ENCODE results near the gene PIRT. TPM values are rescaled to one million over a fixed set of nuclear protein-coding genes. Genes with fewer than 3 reads are reported as not detected.

The PIRT gene
- total and polyA plus RNA-seq, 2 donors (not counting 1 experiment from before 2014, with no cell fraction given): not detected

DNA sequence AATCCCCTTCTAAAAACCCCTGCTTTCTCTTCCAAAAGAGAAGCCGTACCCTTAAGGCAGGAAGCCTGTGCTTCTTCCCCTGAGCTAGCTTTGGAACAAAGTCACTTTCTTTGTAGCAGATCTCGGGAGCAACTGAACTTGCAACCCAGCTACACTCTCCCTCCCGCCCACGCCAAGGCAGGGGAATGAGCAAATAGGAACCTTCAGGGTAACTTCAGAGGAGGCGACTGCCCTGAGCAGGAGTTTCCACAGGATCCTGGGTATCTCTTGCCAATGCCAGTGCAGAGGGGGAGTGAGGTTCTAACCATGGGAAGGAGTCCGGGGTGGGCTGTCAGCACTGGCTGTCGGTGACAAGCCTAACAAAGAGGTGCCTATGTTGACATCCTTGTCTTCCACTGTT lies 5.9 kb upstream of the PIRT start:
- Histone ChIP-seq H3K36me3 (replicated peaks in 1 of 2; ENCODE audit: control extremely low read depth in 1 of 2, control insufficient read depth in 1 of 2, extremely low read depth in 1 of 2, insufficient read depth in 2 of 2, low read length in 1 of 2) (no peaks in the 10 kb centered on the region), H3K9me3 (ENCODE audit: control extremely low read depth in 1 of 3, control insufficient read depth in 2 of 3, insufficient read depth in 1 of 3, low read length in 2 of 3) (no peaks in the 10 kb centered on the region), H2AFZ (ENCODE audit: insufficient read depth, low read depth, low read length, poor library complexity, severe bottlenecking) (no peak overlapping the region), H3K9ac (ENCODE audit: low read length) (no peak overlapping the region), H3K4me1 (ENCODE audit: control insufficient read depth in 2 of 2, insufficient read depth in 2 of 2, low read length in 2 of 2) (peaks cover 6 to 7% of the 10 kb centered on the region in 2 donors), H3K27ac (ENCODE audit: low read length in 2 of 2) (no peak overlapping the region), H3K27me3 (replicated peaks in 1 of 4; ENCODE audit: control extremely low read depth in 1 of 4, control insufficient read depth in 3 of 4, insufficient read depth in 4 of 4, low read length in 3 of 4) (peaks cover 0 to 14% (median 0%) of the 10 kb centered on the region in 4 experiments), H3K79me2 (ENCODE audit: control insufficient read depth, insufficient read depth, low read length) (no peaks in the 10 kb centered on the region), H3K4me2 (replicated peaks; ENCODE audit: low read depth, low read length, poor library complexity, severe bottlenecking) (no peak overlapping the region), H3K4me3 (ENCODE audit: control extremely low read depth in 1 of 5, extremely low read depth in 1 of 5, insufficient read depth in 1 of 5, low read depth in 2 of 5, low read length in 4 of 5) (no peak overlapping the region), H4K20me1 (ENCODE audit: control insufficient read depth, insufficient read depth, low read length, poor library complexity, severe bottlenecking) (no peaks in the 10 kb centered on the region)
- H3K4me1 Mint-ChIP-seq: peaks cover 8% of the 10 kb centered on the region
- no peak for DNase-seq
- TF ChIP-seq, protein P1, sequence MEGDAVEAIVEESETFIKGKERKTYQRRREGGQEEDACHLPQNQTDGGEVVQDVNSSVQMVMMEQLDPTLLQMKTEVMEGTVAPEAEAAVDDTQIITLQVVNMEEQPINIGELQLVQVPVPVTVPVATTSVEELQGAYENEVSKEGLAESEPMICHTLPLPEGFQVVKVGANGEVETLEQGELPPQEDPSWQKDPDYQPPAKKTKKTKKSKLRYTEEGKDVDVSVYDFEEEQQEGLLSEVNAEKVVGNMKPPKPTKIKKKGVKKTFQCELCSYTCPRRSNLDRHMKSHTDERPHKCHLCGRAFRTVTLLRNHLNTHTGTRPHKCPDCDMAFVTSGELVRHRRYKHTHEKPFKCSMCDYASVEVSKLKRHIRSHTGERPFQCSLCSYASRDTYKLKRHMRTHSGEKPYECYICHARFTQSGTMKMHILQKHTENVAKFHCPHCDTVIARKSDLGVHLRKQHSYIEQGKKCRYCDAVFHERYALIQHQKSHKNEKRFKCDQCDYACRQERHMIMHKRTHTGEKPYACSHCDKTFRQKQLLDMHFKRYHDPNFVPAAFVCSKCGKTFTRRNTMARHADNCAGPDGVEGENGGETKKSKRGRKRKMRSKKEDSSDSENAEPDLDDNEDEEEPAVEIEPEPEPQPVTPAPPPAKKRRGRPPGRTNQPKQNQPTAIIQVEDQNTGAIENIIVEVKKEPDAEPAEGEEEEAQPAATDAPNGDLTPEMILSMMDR (IDR thresholded peaks at IDR 0.05): no peak
- TF ChIP-seq EZH2 (IDR thresholded peaks at IDR 0.05; ENCODE audit: borderline replicate concordance, insufficient read depth, low read depth, low read length, poor library complexity, severe bottlenecking): no peak
- no peak overlapping the region for H3K27ac Mint-ChIP-seq
- H3K4me3 Mint-ChIP-seq: peak overlapping the region; percentile 49
- H3K27me3 Mint-ChIP-seq: peaks cover 11% of the 10 kb centered on the region
- no peak for ATAC-seq (ENCODE audit: low read depth)
- ChIA-PET POLR2A (no interaction called here), CTCF (interaction anchor here (1.1 to 4.9 kb wide), 10 partner anchors 7 to 919 kb away, joined by 3 to 100 read pairs (median 4); no protein-coding TSS in a partner anchor)
- intact Hi-C loops (cut with micrococcal nuclease): no loop called here
- WGBS (ENCODE audit: insufficient coverage): 89% methylated on average over 5 of the region's 7 CpGs
- H3K9me3 Mint-ChIP-seq (ENCODE audit: insufficient read depth): no peaks in the 10 kb centered on the region

DNA sequence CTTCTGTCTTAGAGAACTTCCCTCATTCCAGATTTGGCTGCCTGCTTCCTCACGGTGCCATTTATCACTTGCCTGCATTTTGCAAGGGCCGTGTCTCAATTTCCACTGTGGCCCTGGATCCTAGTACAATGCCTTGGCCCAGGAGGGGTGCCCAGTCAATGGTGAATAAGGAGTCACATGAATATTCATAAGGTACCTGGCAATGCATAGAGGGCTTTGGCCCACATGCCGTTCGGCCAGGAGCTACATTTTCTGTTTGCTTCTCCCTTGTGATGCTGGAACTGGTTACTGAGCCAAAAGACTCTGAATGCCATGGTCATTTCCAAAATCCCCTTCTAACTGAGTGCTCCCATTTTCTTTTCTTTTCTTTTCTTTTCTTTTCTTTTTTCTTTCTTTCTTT lies 4.8 kb upstream of the PIRT start:
- no peaks in the 10 kb centered on the region for H3K9me3 ChIP-seq (ENCODE audit: control extremely low read depth in 1 of 3, control insufficient read depth in 2 of 3, insufficient read depth in 1 of 3, low read length in 2 of 3)
- CTCF ChIA-PET: interaction anchor here (3.7 to 4.9 kb wide), 2 partner anchors 197 to 212 kb away, joined by 48 to 100 read pairs; no protein-coding TSS in a partner anchor

More for the DNA sequence above, 4.8 kb upstream of the PIRT start:
- H3K79me2 ChIP-seq (ENCODE audit: control insufficient read depth, insufficient read depth, low read length): no peaks in the 10 kb centered on the region
- H3K4me2 ChIP-seq (replicated peaks; ENCODE audit: low read depth, low read length, poor library complexity, severe bottlenecking): no peak overlapping the region
- H2AFZ ChIP-seq (ENCODE audit: insufficient read depth, low read depth, low read length, poor library complexity, severe bottlenecking): no peak overlapping the region
- no peak overlapping the region for H3K27ac ChIP-seq (ENCODE audit: low read length in 2 of 2)
- H3K36me3 ChIP-seq (replicated peaks in 1 of 2; ENCODE audit: control extremely low read depth in 1 of 2, control insufficient read depth in 1 of 2, extremely low read depth in 1 of 2, insufficient read depth in 2 of 2, low read length in 1 of 2): no peaks in the 10 kb centered on the region
- no peak for DNase-seq
- peaks cover 11% of the 10 kb centered on the region for H3K27me3 Mint-ChIP-seq
- H3K4me3 ChIP-seq (ENCODE audit: control extremely low read depth in 1 of 5, extremely low read depth in 1 of 5, insufficient read depth in 1 of 5, low read depth in 2 of 5, low read length in 4 of 5): no peak overlapping the region
- intact Hi-C loops (cut with micrococcal nuclease): no loop called here
- H3K9me3 Mint-ChIP-seq (ENCODE audit: insufficient read depth): no peaks in the 10 kb centered on the region
- 90% methylated on average over 4 of the region's 4 CpGs for WGBS (ENCODE audit: insufficient coverage)
- no peak overlapping the region for H3K27ac Mint-ChIP-seq
- peaks cover 6 to 7% of the 10 kb centered on the region in 2 donors for H3K4me1 ChIP-seq (ENCODE audit: control insufficient read depth in 2 of 2, insufficient read depth in 2 of 2, low read length in 2 of 2)
- TF ChIP-seq, protein P1 (IDR thresholded peaks at IDR 0.05): no peak
- TF ChIP-seq EZH2 (IDR thresholded peaks at IDR 0.05; ENCODE audit: borderline replicate concordance, insufficient read depth, low read depth, low read length, poor library complexity, severe bottlenecking): no peak
- no peak overlapping the region for H3K9ac ChIP-seq (ENCODE audit: low read length)
- peaks cover 8% of the 10 kb centered on the region for H3K4me1 Mint-ChIP-seq
- peaks cover 0 to 14% (median 0%) of the 10 kb centered on the region in 4 experiments for H3K27me3 ChIP-seq (replicated peaks in 1 of 4; ENCODE audit: control extremely low read depth in 1 of 4, control insufficient read depth in 3 of 4, insufficient read depth in 4 of 4, low read length in 3 of 4)
- POLR2A ChIA-PET: no interaction called here
- no peak overlapping the region for H3K4me3 Mint-ChIP-seq
- H4K20me1 ChIP-seq (ENCODE audit: control insufficient read depth, insufficient read depth, low read length, poor library complexity, severe bottlenecking): no peaks in the 10 kb centered on the region
- no peak for ATAC-seq (ENCODE audit: low read depth)

Measured in B cell (primary cell).